Measurements from ENCODE around the gene NTM.

NTM gene

DNA sequence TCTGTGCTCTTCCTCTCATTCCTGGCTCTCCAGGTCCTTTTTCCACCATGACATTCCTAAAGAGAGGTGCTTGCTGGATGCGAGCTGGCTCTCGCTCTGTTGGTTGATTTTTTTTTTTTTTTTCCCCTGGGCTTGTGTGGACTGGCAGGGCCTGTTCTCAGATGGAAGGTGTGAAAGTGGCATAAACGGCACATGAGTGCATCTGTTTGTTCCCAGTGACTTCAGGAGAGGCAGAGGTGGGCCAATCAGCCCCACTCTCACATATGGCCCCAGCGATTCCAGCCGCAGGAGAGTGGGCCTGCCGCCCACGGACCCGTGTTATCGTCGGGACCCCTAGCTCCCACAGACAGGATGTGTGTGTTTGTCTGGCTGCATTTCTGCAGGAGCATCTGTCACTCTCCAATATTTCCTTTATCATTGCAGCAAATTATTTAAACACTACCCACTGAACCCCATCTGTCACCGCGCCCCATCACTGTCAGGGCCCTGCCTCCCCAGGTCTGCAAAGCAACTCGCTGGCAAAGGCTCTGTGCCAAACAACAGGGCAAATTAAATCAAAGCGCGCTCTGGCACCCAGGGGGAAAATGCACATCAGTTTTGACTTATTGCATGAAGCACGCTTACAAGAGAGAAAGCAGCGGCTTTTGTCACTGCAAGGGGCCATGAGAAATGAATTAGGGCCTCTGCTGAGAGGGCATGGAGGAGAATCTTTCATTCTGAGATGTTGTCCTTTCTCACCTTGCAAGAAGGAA lies 886.3 kb downstream of the NTM start:
- TF ChIP-seq, protein P1, sequence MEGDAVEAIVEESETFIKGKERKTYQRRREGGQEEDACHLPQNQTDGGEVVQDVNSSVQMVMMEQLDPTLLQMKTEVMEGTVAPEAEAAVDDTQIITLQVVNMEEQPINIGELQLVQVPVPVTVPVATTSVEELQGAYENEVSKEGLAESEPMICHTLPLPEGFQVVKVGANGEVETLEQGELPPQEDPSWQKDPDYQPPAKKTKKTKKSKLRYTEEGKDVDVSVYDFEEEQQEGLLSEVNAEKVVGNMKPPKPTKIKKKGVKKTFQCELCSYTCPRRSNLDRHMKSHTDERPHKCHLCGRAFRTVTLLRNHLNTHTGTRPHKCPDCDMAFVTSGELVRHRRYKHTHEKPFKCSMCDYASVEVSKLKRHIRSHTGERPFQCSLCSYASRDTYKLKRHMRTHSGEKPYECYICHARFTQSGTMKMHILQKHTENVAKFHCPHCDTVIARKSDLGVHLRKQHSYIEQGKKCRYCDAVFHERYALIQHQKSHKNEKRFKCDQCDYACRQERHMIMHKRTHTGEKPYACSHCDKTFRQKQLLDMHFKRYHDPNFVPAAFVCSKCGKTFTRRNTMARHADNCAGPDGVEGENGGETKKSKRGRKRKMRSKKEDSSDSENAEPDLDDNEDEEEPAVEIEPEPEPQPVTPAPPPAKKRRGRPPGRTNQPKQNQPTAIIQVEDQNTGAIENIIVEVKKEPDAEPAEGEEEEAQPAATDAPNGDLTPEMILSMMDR (IDR thresholded peaks at IDR 0.05; ENCODE audit: borderline replicate concordance, insufficient read depth, low read depth, low read length), result no peak

DNA sequence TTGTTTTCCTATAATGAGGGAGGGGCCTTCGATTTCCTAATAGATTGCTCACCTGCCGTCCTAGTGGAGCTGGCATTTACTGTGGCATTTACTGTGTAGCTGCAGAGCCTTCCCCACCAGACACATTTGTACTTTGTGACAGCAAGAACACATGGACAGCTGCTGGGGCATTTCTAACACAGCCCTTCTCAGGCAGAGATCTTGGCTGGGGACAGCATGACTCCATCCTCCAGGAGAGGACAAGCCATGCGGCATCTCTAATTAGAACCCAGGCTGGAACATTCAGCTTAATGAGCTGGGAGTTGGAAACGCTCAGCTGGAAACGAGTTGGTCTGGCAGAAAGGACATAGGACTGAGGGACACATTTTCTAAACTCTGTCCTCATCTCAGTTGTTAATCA lies 887.5 kb downstream of the NTM start:
- no peak overlapping the region for H3K4me3 ChIP-seq (ENCODE audit: low read depth, low read length)
- TF ChIP-seq, protein P1 (IDR thresholded peaks at IDR 0.05; ENCODE audit: borderline replicate concordance, insufficient read depth, low read depth, low read length), result no peak

More for the DNA sequence above, 886.3 kb downstream of the NTM start:
- H3K4me3 ChIP-seq (ENCODE audit: low read depth, low read length), result no peak overlapping the region

DNA sequence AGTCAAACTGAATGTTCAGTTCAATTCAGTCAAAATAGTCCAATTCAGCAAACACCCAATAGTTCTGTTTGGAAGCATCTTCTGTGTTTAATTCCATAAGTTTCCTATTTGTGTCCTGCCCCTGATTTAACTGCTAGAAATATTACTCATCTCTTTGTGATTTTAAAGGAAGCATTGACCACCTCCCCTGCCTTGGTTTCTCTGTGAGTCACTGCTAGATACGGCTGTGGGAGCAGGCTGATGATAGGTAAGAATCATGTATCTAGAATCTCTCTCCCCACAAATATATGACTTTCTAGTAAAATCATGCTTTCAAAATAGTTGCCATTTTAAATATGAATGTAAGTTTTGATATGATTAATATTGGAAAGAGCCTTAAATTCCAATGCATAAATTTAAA lies 888.5 kb downstream of the NTM start:
- TF ChIP-seq, protein P1 (IDR thresholded peaks at IDR 0.05; ENCODE audit: borderline replicate concordance, insufficient read depth, low read depth, low read length), result no peak

DNA sequence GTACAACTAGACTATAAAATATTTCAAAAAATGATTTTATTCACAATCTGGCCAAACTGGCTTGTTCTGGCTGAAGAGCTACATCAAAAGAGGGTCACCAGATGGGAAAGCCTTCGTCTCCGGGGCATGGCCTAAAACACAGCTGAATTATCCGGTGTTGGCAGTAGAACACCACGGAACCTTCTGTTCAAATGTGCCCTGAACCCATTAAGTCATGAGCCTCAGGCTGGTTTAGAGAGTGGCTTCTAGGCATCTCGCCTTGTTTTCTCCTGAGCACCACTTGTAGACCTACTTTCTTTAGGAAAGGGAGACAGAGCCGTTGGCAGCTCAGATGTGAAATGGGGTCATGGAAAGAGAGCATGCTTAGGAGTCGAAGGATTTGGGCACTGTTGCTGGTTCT lies 890.2 kb downstream of the NTM start:
- no peak overlapping the region for H3K4me3 ChIP-seq (ENCODE audit: low read depth, low read length)
- TF ChIP-seq, protein P1 (IDR thresholded peaks at IDR 0.05; ENCODE audit: borderline replicate concordance, insufficient read depth, low read depth, low read length), result no peak

More for the DNA sequence above, 888.5 kb downstream of the NTM start:
- no peak overlapping the region for H3K4me3 ChIP-seq (ENCODE audit: low read depth, low read length)

DNA sequence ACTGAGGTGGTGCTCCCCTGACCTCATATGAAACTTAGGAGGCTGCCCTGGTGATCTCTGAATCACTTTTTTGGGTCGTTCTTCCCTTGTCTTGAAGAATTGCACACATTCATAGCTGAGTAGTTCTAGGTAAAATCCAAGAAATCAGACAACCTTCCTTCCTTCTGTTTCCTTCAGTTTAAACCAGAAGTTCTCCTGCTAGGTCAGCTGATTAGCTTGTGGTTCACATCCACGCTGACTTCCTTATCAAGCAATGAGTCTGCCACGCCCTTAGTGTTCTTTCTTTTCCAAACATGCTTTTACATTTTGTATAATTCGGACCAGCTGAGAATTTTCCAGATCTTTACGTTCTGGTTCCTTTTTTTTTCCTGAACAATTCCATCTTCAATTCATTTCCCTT lies 892.8 kb downstream of the NTM start:
- H3K4me3 ChIP-seq (ENCODE audit: low read depth, low read length), result no peak overlapping the region
- TF ChIP-seq, protein P1 (IDR thresholded peaks at IDR 0.05; ENCODE audit: borderline replicate concordance, insufficient read depth, low read depth, low read length), result no peak

DNA sequence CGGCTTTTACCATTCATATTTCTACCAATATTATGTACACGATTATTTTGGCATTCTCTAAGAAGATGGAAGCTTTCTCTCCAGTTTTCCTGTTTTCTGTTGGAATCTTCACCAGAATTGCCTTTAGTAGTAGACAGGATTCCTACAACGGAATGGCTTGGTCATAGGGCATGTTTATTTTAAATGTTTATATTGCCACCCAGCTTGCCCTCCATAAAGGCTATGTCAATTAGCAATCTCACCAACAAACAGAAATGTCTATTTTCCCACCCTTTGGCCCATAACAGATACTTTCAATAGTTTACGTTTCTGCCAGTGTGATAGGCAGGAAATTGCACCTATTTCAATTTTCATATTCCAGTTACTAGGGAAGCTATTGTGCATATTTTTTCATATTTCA lies 893.5 kb downstream of the NTM start:
- TF ChIP-seq, protein P1 (IDR thresholded peaks at IDR 0.05; ENCODE audit: borderline replicate concordance, insufficient read depth, low read depth, low read length), result no peak
- no peak overlapping the region for H3K4me3 ChIP-seq (ENCODE audit: low read depth, low read length)

DNA sequence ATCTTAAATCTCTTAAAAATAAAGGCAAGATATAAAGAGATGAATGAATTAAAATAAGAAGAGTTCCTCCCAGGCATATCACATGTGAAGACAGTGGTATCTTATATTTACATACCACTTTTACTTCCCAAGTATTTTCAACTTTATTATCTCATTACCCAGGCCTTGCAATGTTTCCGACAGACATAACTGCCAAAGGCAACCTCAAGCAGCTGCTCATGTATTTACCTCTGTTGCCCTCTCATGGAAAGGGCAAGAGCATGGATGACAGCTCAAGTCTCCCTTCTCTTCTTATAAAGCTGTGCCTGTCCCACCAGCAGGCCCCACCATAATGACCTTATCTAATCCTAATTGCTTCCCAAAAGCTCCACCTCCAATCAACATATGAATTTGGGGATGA lies 894.2 kb downstream of the NTM start:
- TF ChIP-seq, protein P1 (IDR thresholded peaks at IDR 0.05; ENCODE audit: borderline replicate concordance, insufficient read depth, low read depth, low read length), result no peak
- no peak overlapping the region for H3K4me3 ChIP-seq (ENCODE audit: low read depth, low read length)

Measured in GM12875 (cell line).